ENCODE measurements around the gene PPCDC. TPM values are rescaled to one million over a fixed set of nuclear protein-coding genes. Genes with fewer than 3 reads are reported as not detected.

PPCDC gene
- total and polyA plus RNA-seq, 2 donors (not counting 1 experiment from before 2014, with no cell fraction given) = 6.3 to 8.0 TPM

- peaks cover 8% of the 10 kb centered on the region for H3K4me1 ChIP-seq (ENCODE audit: control insufficient read depth, extremely low read depth, insufficient read depth, low read length)
- H3K4me3 ChIP-seq (replicated peaks in 1 of 4; ENCODE audit: control extremely low read depth in 1 of 4, insufficient read depth in 1 of 4, low read depth in 3 of 4, low read length in 4 of 4) = no peak overlapping the region
- no peaks in the 10 kb centered on the region for H3K79me2 ChIP-seq (ENCODE audit: control insufficient read depth, insufficient read depth, low read length)
- H3K9me3 ChIP-seq (ENCODE audit: control insufficient read depth, insufficient read depth, low read depth, low read length) = no peaks in the 10 kb centered on the region
- peaks cover 3% of the 10 kb centered on the region for H3K36me3 ChIP-seq (ENCODE audit: control insufficient read depth, insufficient read depth, low read length)
- H3K4me2 ChIP-seq (ENCODE audit: extremely low read depth, insufficient read depth, low read length) = no peak overlapping the region
- TF ChIP-seq EZH2 (IDR thresholded peaks at IDR 0.05; ENCODE audit: low read length, missing control alignments) = no peak
- DNase-seq (ENCODE audit: low read depth in 2 of 2) = no peak
- H3K27ac ChIP-seq (ENCODE audit: insufficient read depth, low read length) = no peak overlapping the region
- H4K20me1 ChIP-seq (ENCODE audit: control insufficient read depth, extremely low read depth, insufficient read depth, low read length) = no peaks in the 10 kb centered on the region
- H3K9ac ChIP-seq (ENCODE audit: insufficient read depth, low read length) = no peak overlapping the region
- no peak overlapping the region for H2AFZ ChIP-seq (ENCODE audit: low read length)
- H3K27me3 ChIP-seq (ENCODE audit: control insufficient read depth, insufficient read depth, low read length) = no peaks in the 10 kb centered on the region
Measured at GRCh38 chr15:75034615-75035014, 11.2 kb downstream of the PPCDC start.

GRCh38 chr15:75036212-75036616 is 12.8 kb downstream of the PPCDC start:
- H2AFZ ChIP-seq (ENCODE audit: low read length) = no peak overlapping the region
- no peak overlapping the region for H3K4me2 ChIP-seq (ENCODE audit: extremely low read depth, insufficient read depth, low read length)
- H3K36me3 ChIP-seq (ENCODE audit: control insufficient read depth, insufficient read depth, low read length) = no peaks in the 10 kb centered on the region
- H4K20me1 ChIP-seq (ENCODE audit: control insufficient read depth, extremely low read depth, insufficient read depth, low read length) = no peaks in the 10 kb centered on the region
- no peaks in the 10 kb centered on the region for H3K27me3 ChIP-seq (ENCODE audit: control insufficient read depth, insufficient read depth, low read length)
- no peak overlapping the region for H3K4me3 ChIP-seq (replicated peaks in 1 of 4; ENCODE audit: control extremely low read depth in 1 of 4, insufficient read depth in 1 of 4, low read depth in 3 of 4, low read length in 4 of 4)
- H3K27ac ChIP-seq (ENCODE audit: insufficient read depth, low read length) = no peak overlapping the region
- no peaks in the 10 kb centered on the region for H3K9me3 ChIP-seq (ENCODE audit: control insufficient read depth, insufficient read depth, low read depth, low read length)
- TF ChIP-seq EZH2 (IDR thresholded peaks at IDR 0.05; ENCODE audit: low read length, missing control alignments) (no peak), CTCF (conservative IDR thresholded peaks at IDR 0.05 in 1 of 2, IDR thresholded peaks at IDR 0.05 in 1 of 2; ENCODE audit: low read depth in 1 of 2, low read length in 2 of 2) (no peak)
- peak in 1 of 2 donors; percentile 34 for DNase-seq (ENCODE audit: low read depth in 2 of 2)
- H3K4me1 ChIP-seq (ENCODE audit: control insufficient read depth, extremely low read depth, insufficient read depth, low read length) = no peaks in the 10 kb centered on the region
- no peak overlapping the region for H3K9ac ChIP-seq (ENCODE audit: insufficient read depth, low read length)
- H3K79me2 ChIP-seq (ENCODE audit: control insufficient read depth, insufficient read depth, low read length) = no peaks in the 10 kb centered on the region

- Histone ChIP-seq H3K79me2 (ENCODE audit: control insufficient read depth, insufficient read depth, low read length) (no peaks in the 10 kb centered on the region), H4K20me1 (ENCODE audit: control insufficient read depth, extremely low read depth, insufficient read depth, low read length) (no peaks in the 10 kb centered on the region)
Measured at GRCh38 chr15:75037685-75038084, 14.3 kb downstream of the PPCDC start.

More at GRCh38 chr15:75037685-75038084, 14.3 kb downstream of the PPCDC start:
- H3K36me3 ChIP-seq (ENCODE audit: control insufficient read depth, insufficient read depth, low read length) = no peaks in the 10 kb centered on the region
- TF ChIP-seq CTCF (conservative IDR thresholded peaks at IDR 0.05 in 1 of 2, IDR thresholded peaks at IDR 0.05 in 1 of 2; ENCODE audit: low read depth in 1 of 2, low read length in 2 of 2) (no peak), EZH2 (IDR thresholded peaks at IDR 0.05; ENCODE audit: low read length, missing control alignments) (no peak)
- H3K4me3 ChIP-seq (replicated peaks in 1 of 4; ENCODE audit: control extremely low read depth in 1 of 4, insufficient read depth in 1 of 4, low read depth in 3 of 4, low read length in 4 of 4) = no peak overlapping the region
- peaks cover 2% of the 10 kb centered on the region for H3K4me1 ChIP-seq (ENCODE audit: control insufficient read depth, extremely low read depth, insufficient read depth, low read length)
- H3K9ac ChIP-seq (ENCODE audit: insufficient read depth, low read length) = no peak overlapping the region
- no peak overlapping the region for H2AFZ ChIP-seq (ENCODE audit: low read length)
- H3K4me2 ChIP-seq (ENCODE audit: extremely low read depth, insufficient read depth, low read length) = no peak overlapping the region
- DNase-seq (ENCODE audit: low read depth in 2 of 2) = no peak
- H3K9me3 ChIP-seq (ENCODE audit: control insufficient read depth, insufficient read depth, low read depth, low read length) = no peaks in the 10 kb centered on the region
- H3K27me3 ChIP-seq (ENCODE audit: control insufficient read depth, insufficient read depth, low read length) = no peaks in the 10 kb centered on the region
- H3K27ac ChIP-seq (ENCODE audit: insufficient read depth, low read length) = no peak overlapping the region

Data from fibroblast of lung (primary cell).